Endothelial cell of umbilical vein (primary cell): ENCODE data around the gene TNFRSF8. TPM values are rescaled to one million over a fixed set of nuclear protein-coding genes. Genes with fewer than 3 reads are reported as not detected.

Experiments used
- BruUV-seq: library from RNA; stranded (reverse); fragments of 400-500 nt; replicated peaks from 2 replicates; lab custom pipeline; 2021; lab: Mats Ljungman, UMichigan
- CTCF ChIA-PET: fragments of 300-600, 350-600 bp; sonication (Branson Sonifier 250); formaldehyde crosslinking; loops from one replicate; lab custom pipeline; 2021; ENCODE audit warnings: antibody characterized with exemption, inconsistent platforms; lab: Charles Lee
- POLR2A ChIA-PET: fragments of 300-600, 350-600 bp; sonication (Branson Sonifier 250); formaldehyde crosslinking; loops from one replicate; lab custom pipeline; 2021; ENCODE audit warnings: antibody characterized with exemption, inconsistent platforms; lab: Charles Lee
- DNase-seq: peaks from one replicate; pipeline ENCODE4 v3.0.0-alpha.2; 2011; ENCODE audit warnings: low read depth, low spot score
- FAIRE-seq: peaks from 2 replicates; lab custom pipeline; 2011; peaks lifted over from hg19 to GRCh38; lab: Jason Lieb, UNC
- H2AFZ ChIP-seq: 2 replicates; pipeline ENCODE4 v1.6.0; 2012; ENCODE audit warnings: low read depth, low read length, control low read depth, inconsistent platforms
- H3K27ac ChIP-seq: 2 replicates; pipeline ENCODE4 v1.5.1; 2011; ENCODE audit warnings: low read depth, mild to moderate bottlenecking, control low read depth, low read length, moderate library complexity; ENCODE audit not compliant: insufficient read depth
- H3K27me3 ChIP-seq, 2 experiments: 2 replicates each; pipeline versions ENCODE4 v1.6.0 to v1.6.1; 2011; ENCODE audit warnings: low read length in 2 of 2, mixed read lengths in 1 of 2; ENCODE audit not compliant: control insufficient read depth in 2 of 2, insufficient read depth in 2 of 2
- H3K36me3 ChIP-seq, 2 experiments: 2 replicates in 1 of 2; 3 replicates in 1 of 2; pipeline ENCODE4 v1.5.1; 2011; ENCODE audit warnings: low read length in 2 of 2, mild to moderate bottlenecking in 1 of 2, moderate library complexity in 1 of 2; ENCODE audit not compliant: control insufficient read depth in 2 of 2, insufficient read depth in 2 of 2; ENCODE audit errors: extremely low read depth in 1 of 2
- H3K4me1 ChIP-seq: 3 replicates; pipeline ENCODE4 v1.5.1; 2011; ENCODE audit warnings: mild to moderate bottlenecking, low read length; ENCODE audit not compliant: control insufficient read depth, insufficient read depth; ENCODE audit errors: extremely low read depth
- H3K4me2 ChIP-seq: 2 replicates; pipeline ENCODE4 v1.6.1; 2011; ENCODE audit warnings: low read length, control low read depth, mixed read lengths; ENCODE audit not compliant: insufficient read depth
- H3K4me3 ChIP-seq, 3 experiments: fragments of 200-600 bp in 1 of 3; sonication (generic), shearing (Covaris generic) in 1 of 3; replicated peaks in 1 of 3; 2 replicates each; pipeline ENCODE4 v1.5.1; 2011 to 2016; ENCODE audit warnings: control low read depth in 3 of 3, low read length in 3 of 3, mild to moderate bottlenecking in 2 of 3, inconsistent platforms in 1 of 3, low read depth in 1 of 3, moderate library complexity in 1 of 3; ENCODE audit not compliant: insufficient read depth in 1 of 3
- H3K79me2 ChIP-seq: 2 replicates; pipeline ENCODE4 v1.6.0; 2012; ENCODE audit warnings: low read length, inconsistent platforms; ENCODE audit not compliant: control insufficient read depth, insufficient read depth
- H3K9ac ChIP-seq: replicated peaks from 2 replicates; pipeline ENCODE3; 2011; ENCODE audit warnings: low read length, control low read depth; ENCODE audit not compliant: insufficient read depth; ENCODE audit errors: extremely low read depth
- H3K9me1 ChIP-seq: replicated peaks from 3 replicates; pipeline ENCODE4 v1.6.0; 2011; ENCODE audit warnings: mild to moderate bottlenecking, low read length; ENCODE audit not compliant: control insufficient read depth, insufficient read depth; ENCODE audit errors: extremely low read depth
- H3K9me3 ChIP-seq: replicated peaks from 2 replicates; pipeline ENCODE4 v1.5.1; 2012; ENCODE audit warnings: low read length, inconsistent platforms; ENCODE audit not compliant: control insufficient read depth, insufficient read depth
- H4K20me1 ChIP-seq: replicated peaks from 2 replicates; pipeline ENCODE3; 2011; ENCODE audit warnings: mild to moderate bottlenecking, low read length; ENCODE audit not compliant: control insufficient read depth, insufficient read depth; ENCODE audit errors: extremely low read depth
- CTCF ChIP-seq, 2 donors: IDR thresholded peaks; 1 replicate in 1 of 2; 2 replicates in 1 of 2; pipeline ENCODE4 v1.5.1; 2011; ENCODE audit warnings: low read length in 2 of 2, mild to moderate bottlenecking in 2 of 2, moderate library complexity in 2 of 2, control low read depth in 1 of 2, inconsistent platforms in 1 of 2, low read depth in 1 of 2; ENCODE audit not compliant: insufficient read depth in 1 of 2; ENCODE audit errors: extremely low read depth in 1 of 2
- EZH2 ChIP-seq: IDR thresholded peaks from 2 replicates; pipeline ENCODE4 v1.6.1; 2012; ENCODE audit warnings: borderline replicate concordance, low read depth, mild to moderate bottlenecking, moderate library complexity, low read length, inconsistent platforms; ENCODE audit not compliant: severe bottlenecking
- FOS ChIP-seq: IDR thresholded peaks from 2 replicates; pipeline ENCODE4 v1.6.1; 2011; ENCODE audit warnings: mild to moderate bottlenecking, low read length, moderate library complexity, borderline replicate concordance; ENCODE audit not compliant: insufficient read depth
- GATA2 ChIP-seq: IDR thresholded peaks from 2 replicates; pipeline ENCODE4 v1.7.0; 2011; ENCODE audit warnings: low read depth, mild to moderate bottlenecking, moderate library complexity, mixed read lengths, low read length; ENCODE audit not compliant: insufficient read length, insufficient read depth
- JUN ChIP-seq: IDR thresholded peaks from 2 replicates; pipeline ENCODE4 v1.6.1; 2011; ENCODE audit warnings: borderline replicate concordance, low read depth; ENCODE audit not compliant: insufficient read length, insufficient read depth
- MAX ChIP-seq: IDR thresholded peaks from 2 replicates; pipeline ENCODE4 v1.6.1; 2011; ENCODE audit not compliant: insufficient read depth, insufficient read length
- MYC ChIP-seq: IDR thresholded peaks from one replicate; pipeline ENCODE4 v1.6.1; 2011; ENCODE audit warnings: mild to moderate bottlenecking, low read depth, low read length
- POLR2A ChIP-seq: IDR thresholded peaks from 2 replicates; pipeline ENCODE4 v1.6.1; 2012; ENCODE audit warnings: low read depth, mild to moderate bottlenecking, control low read depth, low read length
- POLR2AphosphoS5 ChIP-seq: IDR thresholded peaks from 2 replicates; pipeline ENCODE4 v1.6.1; 2012; ENCODE audit warnings: low read depth, mild to moderate bottlenecking, control low read depth, low read length, moderate library complexity; ENCODE audit not compliant: insufficient read depth
- dilution Hi-C: fragments of 300-500 bp; cut with MboI; formaldehyde crosslinking; loops from one replicate; pipeline ENCODE4 v1.15.0; 2019; ENCODE audit warnings: low sequenced_read_pairs; ENCODE audit not compliant: extremely low pct_ligation_motif_present
- intact Hi-C: fragments of 100-400 bp; cut with micrococcal nuclease; formaldehyde crosslinking; loops from one replicate; pipeline ENCODE4 v1.10.0; 2022
- polyA plus RNA-seq, 4 experiments: library from polyadenylated mRNA; depleted of rRNA in 3 of 4; stranded (reverse) in 3 of 4; unstranded in 1 of 4; fragments of >200 nt; gene quantifications; 2 replicates each; pipeline versions ENCODE4 v1.2.1 to v1.2.3, GENCODE V29; 2011 to 2012; ENCODE audit warnings: missing spikeins in 1 of 4
- total RNA-seq: library from RNA; stranded (reverse); gene quantifications from 2 replicates; pipeline ENCODE4 v1.2.3, GENCODE V29; 2021

The TNFRSF8 gene
- total and polyA plus RNA-seq, 2 donors (not counting 3 experiments of a cell fraction or from before 2014, with no cell fraction given) = 0.47 TPM; not detected in 1

GRCh38 chr1:12016182-12016581 is 46.9 kb upstream of the TNFRSF8 start:
- no TSS peak for BruUV-seq
- Histone ChIP-seq H3K4me1 (no peaks in the 10 kb centered on the region), H3K9me1 (no peaks in the 10 kb centered on the region), H3K27ac (no peak overlapping the region), H3K36me3 (peaks cover 0 to 12% of the 10 kb centered on the region in 2 experiments), H3K27me3 (no peaks in the 10 kb centered on the region), H3K9me3 (no peaks in the 10 kb centered on the region), H3K4me3 (no peak overlapping the region), H2AFZ (no peak overlapping the region), H3K4me2 (no peak overlapping the region), H3K79me2 (peaks cover 8% of the 10 kb centered on the region), H4K20me1 (no peaks in the 10 kb centered on the region), H3K9ac (no peak overlapping the region)
- no peak for TF ChIP-seq EZH2
- no peak for TF ChIP-seq GATA2
- TF ChIP-seq POLR2A = no peak
- no peak for TF ChIP-seq JUN
- no peak for TF ChIP-seq CTCF (IDR thresholded peaks at IDR 0.05; ENCODE audit: extremely low read depth in 1 of 2, insufficient read depth in 1 of 2, low read depth in 1 of 2, low read length in 2 of 2)
- TF ChIP-seq MYC = no peak
- TF ChIP-seq POLR2AphosphoS5 = no peak
- TF ChIP-seq MAX = no peak
- no peak for TF ChIP-seq FOS
- DNase-seq = no peak
- POLR2A ChIA-PET = no interaction called here
- FAIRE-seq = no peak
- CTCF ChIA-PET = no interaction called here
- intact Hi-C loops (no loop called here), dilution Hi-C loops (no loop called here)
